Brain microvascular endothelial cell (primary cell): ENCODE results near the gene LMTK2.

Experiments
- DNase-seq: peaks from one replicate; pipeline ENCODE4 v3.0.0-alpha.2; 2020
- H3K27ac ChIP-seq: fragments of 250-450 bp; sonication (Bioruptor Pico); 2 replicates; pipeline ENCODE4 v1.5.1; 2020; ENCODE audit warnings: mild to moderate bottlenecking, moderate library complexity
- H3K27me3 ChIP-seq: fragments of 250-450 bp; sonication (Bioruptor Pico); replicated peaks from 2 replicates; pipeline ENCODE4 v1.5.1; 2020; ENCODE audit warnings: mild to moderate bottlenecking
- H3K36me3 ChIP-seq: fragments of 250-450 bp; sonication (Bioruptor Pico); replicated peaks from 2 replicates; pipeline ENCODE4 v1.5.1; 2020; ENCODE audit warnings: mild to moderate bottlenecking
- H3K4me3 ChIP-seq: 2 replicates; pipeline ENCODE4 v1.5.1; 2011; ENCODE audit warnings: low read depth, mild to moderate bottlenecking, control low read depth, low read length, moderate library complexity
- CTCF ChIP-seq: IDR thresholded peaks from 2 replicates; pipeline ENCODE4 v1.5.1; 2011; ENCODE audit warnings: low read depth, mild to moderate bottlenecking, moderate library complexity, low read length, control low read depth, inconsistent platforms; ENCODE audit errors: missing control alignments
- in situ Hi-C: cut with HindIII; loops from 2 replicates; pipeline ENCODE4 v1.10.0; 2017; ENCODE audit warnings: low sequenced_read_pairs, low pct_ligation_motif_present

Gene LMTK2

GRCh38 chr7:98106647-98107312, at the start of gene LMTK2:
TSS of gene LMTK2 (plus strand) at chr7:98106862. CDS start at chr7:98107178, 316 bp downstream.
- peak; percentile 90 for DNase-seq
- no peaks in the 10 kb centered on the region for H3K27me3 ChIP-seq
- peak within 1 kb of the TSS; percentile 77 for H3K4me3 ChIP-seq
- in situ Hi-C loops: no loop called here
- TF ChIP-seq CTCF: peak; percentile 94
- H3K36me3 ChIP-seq: no peaks in the 10 kb centered on the region
- H3K27ac ChIP-seq: peak within 1 kb of the TSS; percentile 40

DNA sequence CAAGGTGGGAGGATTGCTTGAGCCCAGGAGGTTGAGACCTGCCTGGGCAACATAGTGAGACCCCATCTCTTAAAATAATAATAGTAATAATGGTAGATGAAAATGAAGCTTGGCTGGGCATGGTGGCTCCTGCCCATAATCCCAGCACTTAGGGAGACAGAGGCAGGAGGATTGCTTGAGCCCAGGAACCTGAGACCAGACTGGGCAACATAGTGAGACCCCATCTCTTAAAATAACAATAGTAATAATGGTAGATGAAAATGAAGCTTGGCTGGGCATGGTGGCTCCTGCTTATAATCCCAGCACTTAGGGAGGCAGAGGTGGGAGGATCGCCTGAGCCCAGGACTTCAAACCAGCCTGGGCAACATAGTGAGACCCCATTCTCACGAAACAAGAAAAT, 49.5 kb upstream of the LMTK2 start:
- DNase-seq: no peak
- Histone ChIP-seq H3K36me3 (no peaks in the 10 kb centered on the region), H3K27me3 (no peaks in the 10 kb centered on the region), H3K4me3 (no peak overlapping the region), H3K27ac (no peak overlapping the region)
- in situ Hi-C loops: no loop called here
- TF ChIP-seq CTCF: no peak

GRCh38 chr7:98058186-98058585, 48.5 kb upstream of the LMTK2 start:
- no peaks in the 10 kb centered on the region for H3K27me3 ChIP-seq
- DNase-seq: no peak
- H3K36me3 ChIP-seq: no peaks in the 10 kb centered on the region
- TF ChIP-seq CTCF: no peak
- in situ Hi-C loops: no loop called here
- H3K27ac ChIP-seq: no peak overlapping the region
- no peak overlapping the region for H3K4me3 ChIP-seq

DNA sequence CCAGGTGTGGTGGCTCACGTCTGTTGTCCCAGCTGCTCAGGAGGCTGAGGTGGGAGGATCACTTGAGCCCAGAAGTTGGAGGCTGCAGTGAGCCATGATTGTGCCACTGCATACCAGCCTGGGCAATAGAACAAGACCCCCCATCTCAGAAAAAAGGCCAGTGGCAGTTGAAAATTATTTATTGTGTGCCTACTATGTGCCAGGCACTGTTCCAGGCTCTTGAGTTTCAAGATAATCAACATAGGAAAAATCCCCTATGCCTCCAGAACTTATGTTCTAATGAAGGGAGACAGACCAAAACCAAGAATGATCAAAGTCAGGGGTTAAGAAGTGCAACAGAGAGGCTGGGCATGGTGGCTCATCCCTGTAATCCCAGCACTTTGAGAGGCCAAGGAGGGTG, 42.4 kb upstream of the LMTK2 start:
- Histone ChIP-seq H3K27me3 (no peaks in the 10 kb centered on the region), H3K4me3 (no peak overlapping the region), H3K36me3 (no peaks in the 10 kb centered on the region), H3K27ac (no peak overlapping the region)
- TF ChIP-seq CTCF: no peak
- DNase-seq: no peak
- in situ Hi-C loops: no loop called here

DNA sequence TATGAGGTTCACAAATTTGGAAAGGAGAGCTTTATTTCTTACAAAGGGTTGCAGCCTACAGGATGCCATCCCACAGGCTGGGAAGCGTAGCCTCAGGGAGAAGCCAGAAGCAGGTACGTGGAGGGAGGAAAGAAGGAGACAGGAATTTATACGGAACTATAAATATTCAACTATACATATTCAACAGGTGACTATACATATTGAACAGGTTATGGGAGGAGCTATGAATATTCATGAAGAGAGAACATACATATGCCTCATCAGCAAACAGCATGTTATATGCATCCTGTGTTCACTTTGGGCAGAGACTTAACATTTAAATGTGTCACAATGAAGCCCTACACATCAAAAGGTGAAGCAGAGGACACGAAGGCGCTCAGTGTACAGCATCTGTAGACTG, 40.5 kb upstream of the LMTK2 start:
- no peak for DNase-seq
- Histone ChIP-seq H3K27me3 (no peaks in the 10 kb centered on the region), H3K36me3 (no peaks in the 10 kb centered on the region), H3K27ac (no peak overlapping the region), H3K4me3 (no peak overlapping the region)
- in situ Hi-C loops: no loop called here
- no peak for TF ChIP-seq CTCF

DNA sequence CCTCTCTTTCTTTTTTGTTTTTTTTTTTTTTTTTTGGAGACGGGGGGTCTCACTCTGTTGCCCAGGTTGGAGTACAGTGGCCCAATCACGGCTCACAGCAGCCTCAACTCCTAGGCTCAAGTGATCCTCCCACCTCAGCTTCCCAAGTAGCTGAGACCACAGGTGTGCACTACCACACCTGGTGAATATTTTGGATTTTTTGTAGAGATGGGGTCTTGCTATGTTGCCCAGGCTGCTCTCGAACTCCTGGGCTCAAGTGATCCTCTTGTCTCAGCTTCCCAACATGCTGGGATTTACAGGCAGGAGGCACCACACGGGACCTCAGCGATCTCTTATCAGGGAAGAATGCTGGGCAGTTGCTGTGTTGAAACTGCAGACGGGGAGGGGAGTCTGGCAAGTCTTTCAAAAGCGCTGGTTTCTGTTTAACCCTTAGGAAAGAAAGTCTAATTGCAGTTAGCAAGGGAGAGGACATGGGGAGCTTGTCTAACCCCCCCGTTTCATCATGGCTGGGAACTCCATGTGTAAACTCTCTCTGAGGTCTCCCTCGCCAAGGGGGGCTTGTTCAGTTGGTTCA, 39.6 kb upstream of the LMTK2 start:
- no peak overlapping the region for H3K27ac ChIP-seq
- H3K27me3 ChIP-seq: no peaks in the 10 kb centered on the region
- in situ Hi-C loops: no loop called here
- no peak overlapping the region for H3K4me3 ChIP-seq
- H3K36me3 ChIP-seq: no peaks in the 10 kb centered on the region
- no peak for DNase-seq
- TF ChIP-seq CTCF: no peak
